Osteoblast (primary cell): ENCODE measurements around the gene BCL2L1. TPM values are rescaled to one million over a fixed set of nuclear protein-coding genes. Genes with fewer than 3 reads are reported as not detected.

Source experiments
- DNase-seq: peaks from one replicate; pipeline ENCODE4 v3.0.0; 2011; ENCODE audit warnings: low spot score, mixed read lengths; ENCODE audit not compliant: insufficient read length; ENCODE audit errors: missing footprints
- H2AFZ ChIP-seq: 2 replicates; pipeline ENCODE4 v1.6.0; 2011; ENCODE audit warnings: mild to moderate bottlenecking, low read length
- H3K27ac ChIP-seq: 2 replicates; pipeline ENCODE4 v1.5.1; 2011; ENCODE audit warnings: mild to moderate bottlenecking, low read depth, low read length, moderate library complexity
- H3K27me3 ChIP-seq: 2 replicates; pipeline ENCODE4 v1.6.0; 2012; ENCODE audit warnings: mild to moderate bottlenecking, control low read depth, inconsistent platforms, low read length, moderate library complexity; ENCODE audit not compliant: insufficient read depth
- H3K36me3 ChIP-seq: 2 replicates; pipeline ENCODE4 v1.5.1; 2011; ENCODE audit warnings: mild to moderate bottlenecking, low read length, control low read depth, moderate library complexity; ENCODE audit not compliant: insufficient read depth
- H3K4me1 ChIP-seq: 2 replicates; pipeline ENCODE4 v1.5.1; 2011; ENCODE audit warnings: mild to moderate bottlenecking, low read length, control low read depth, moderate library complexity; ENCODE audit not compliant: insufficient read depth
- H3K4me2 ChIP-seq: 2 replicates; pipeline ENCODE4 v1.6.0; 2011; ENCODE audit warnings: mild to moderate bottlenecking, low read length; ENCODE audit not compliant: insufficient read depth
- H3K4me3 ChIP-seq: fragments of 200-600 bp; sonication (generic); 3 replicates; pipeline ENCODE4 v1.5.1; 2012; ENCODE audit warnings: mild to moderate bottlenecking, low read length, inconsistent platforms; ENCODE audit not compliant: insufficient read depth
- H3K79me2 ChIP-seq: 2 replicates; pipeline ENCODE4 v1.6.0; 2012; ENCODE audit warnings: mild to moderate bottlenecking, low read length, control low read depth, inconsistent platforms; ENCODE audit not compliant: insufficient read depth
- H3K9me3 ChIP-seq: 2 replicates; pipeline ENCODE4 v1.5.1; 2011; ENCODE audit warnings: low read depth, low read length, control low read depth
- H4K20me1 ChIP-seq: 2 replicates; pipeline ENCODE4 v1.6.0; 2012; ENCODE audit warnings: mild to moderate bottlenecking, low read length, control low read depth; ENCODE audit not compliant: insufficient read depth
- total RNA-seq: library from RNA; depleted of rRNA; stranded (reverse); fragments of >200 nt; gene quantifications from 2 replicates; pipeline ENCODE4 v1.2.3, GENCODE V29; 2012
- TF ChIP-seq, protein P1 (sequence below): IDR thresholded peaks from 2 replicates; pipeline ENCODE4 v1.5.1; 2011; ENCODE audit warnings: mild to moderate bottlenecking, low read depth, low read length, moderate library complexity; ENCODE audit errors: extremely low read depth

Gene BCL2L1
- total RNA-seq, 1 donor = 127 TPM

DNA sequence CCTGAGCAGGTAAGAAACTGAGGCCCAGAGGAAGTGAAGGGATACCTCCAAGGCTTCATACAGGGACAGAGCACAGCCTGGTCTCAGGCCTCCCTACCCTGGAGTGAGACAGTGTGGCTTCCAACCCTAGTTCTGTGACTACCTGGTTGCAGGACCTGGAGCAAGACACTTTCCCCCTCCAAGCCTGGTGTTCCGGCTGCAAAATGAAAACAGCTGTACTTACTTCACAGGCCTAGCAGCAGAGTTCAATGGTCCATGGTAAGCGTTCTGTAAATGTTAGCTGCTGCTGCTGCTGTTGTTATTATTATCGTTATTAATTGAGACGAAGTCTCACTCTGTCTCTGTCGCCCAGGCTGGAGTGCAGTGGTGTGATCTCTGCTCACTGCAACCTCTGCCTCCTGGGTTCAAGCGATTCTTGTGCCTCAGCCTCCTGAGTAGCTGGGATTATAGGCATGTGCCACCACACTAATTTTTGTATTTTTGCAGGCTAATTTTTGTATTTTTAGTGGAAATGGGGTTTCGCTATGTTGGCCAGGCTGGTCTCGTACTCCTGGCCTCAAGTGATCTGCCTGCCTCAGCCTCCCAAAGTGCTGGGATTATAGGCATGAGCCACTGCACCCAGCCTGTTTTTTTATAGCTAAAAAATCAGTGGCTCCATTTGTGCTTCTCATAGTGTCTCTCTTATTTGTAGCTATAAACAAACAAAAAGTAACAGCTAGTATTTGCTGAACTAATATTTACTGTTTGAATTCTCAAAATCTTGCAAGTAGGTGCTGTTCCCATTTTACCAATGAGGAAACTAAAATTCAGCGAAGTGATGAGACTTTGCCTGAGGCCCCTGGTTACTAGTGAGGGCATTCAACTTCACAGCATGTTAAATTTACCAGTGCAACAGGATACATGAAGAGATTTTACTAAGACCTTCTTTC lies 43.0 kb downstream of the BCL2L1 start:
- H4K20me1 ChIP-seq = peaks cover 11% of the 10 kb centered on the region
- peaks cover 90% of the 10 kb centered on the region for H3K79me2 ChIP-seq
- H3K36me3 ChIP-seq = peaks cover 37% of the 10 kb centered on the region
- no peak for DNase-seq
- H3K4me1 ChIP-seq = peaks cover 50% of the 10 kb centered on the region
- no peak overlapping the region for H3K4me3 ChIP-seq
- H3K27me3 ChIP-seq = no peaks in the 10 kb centered on the region
- TF ChIP-seq, protein P1, sequence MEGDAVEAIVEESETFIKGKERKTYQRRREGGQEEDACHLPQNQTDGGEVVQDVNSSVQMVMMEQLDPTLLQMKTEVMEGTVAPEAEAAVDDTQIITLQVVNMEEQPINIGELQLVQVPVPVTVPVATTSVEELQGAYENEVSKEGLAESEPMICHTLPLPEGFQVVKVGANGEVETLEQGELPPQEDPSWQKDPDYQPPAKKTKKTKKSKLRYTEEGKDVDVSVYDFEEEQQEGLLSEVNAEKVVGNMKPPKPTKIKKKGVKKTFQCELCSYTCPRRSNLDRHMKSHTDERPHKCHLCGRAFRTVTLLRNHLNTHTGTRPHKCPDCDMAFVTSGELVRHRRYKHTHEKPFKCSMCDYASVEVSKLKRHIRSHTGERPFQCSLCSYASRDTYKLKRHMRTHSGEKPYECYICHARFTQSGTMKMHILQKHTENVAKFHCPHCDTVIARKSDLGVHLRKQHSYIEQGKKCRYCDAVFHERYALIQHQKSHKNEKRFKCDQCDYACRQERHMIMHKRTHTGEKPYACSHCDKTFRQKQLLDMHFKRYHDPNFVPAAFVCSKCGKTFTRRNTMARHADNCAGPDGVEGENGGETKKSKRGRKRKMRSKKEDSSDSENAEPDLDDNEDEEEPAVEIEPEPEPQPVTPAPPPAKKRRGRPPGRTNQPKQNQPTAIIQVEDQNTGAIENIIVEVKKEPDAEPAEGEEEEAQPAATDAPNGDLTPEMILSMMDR = no peak
- no peaks in the 10 kb centered on the region for H3K9me3 ChIP-seq
- no peak overlapping the region for H2AFZ ChIP-seq
- H3K27ac ChIP-seq = peak overlapping the region; percentile 18
- H3K4me2 ChIP-seq = no peak overlapping the region

DNA sequence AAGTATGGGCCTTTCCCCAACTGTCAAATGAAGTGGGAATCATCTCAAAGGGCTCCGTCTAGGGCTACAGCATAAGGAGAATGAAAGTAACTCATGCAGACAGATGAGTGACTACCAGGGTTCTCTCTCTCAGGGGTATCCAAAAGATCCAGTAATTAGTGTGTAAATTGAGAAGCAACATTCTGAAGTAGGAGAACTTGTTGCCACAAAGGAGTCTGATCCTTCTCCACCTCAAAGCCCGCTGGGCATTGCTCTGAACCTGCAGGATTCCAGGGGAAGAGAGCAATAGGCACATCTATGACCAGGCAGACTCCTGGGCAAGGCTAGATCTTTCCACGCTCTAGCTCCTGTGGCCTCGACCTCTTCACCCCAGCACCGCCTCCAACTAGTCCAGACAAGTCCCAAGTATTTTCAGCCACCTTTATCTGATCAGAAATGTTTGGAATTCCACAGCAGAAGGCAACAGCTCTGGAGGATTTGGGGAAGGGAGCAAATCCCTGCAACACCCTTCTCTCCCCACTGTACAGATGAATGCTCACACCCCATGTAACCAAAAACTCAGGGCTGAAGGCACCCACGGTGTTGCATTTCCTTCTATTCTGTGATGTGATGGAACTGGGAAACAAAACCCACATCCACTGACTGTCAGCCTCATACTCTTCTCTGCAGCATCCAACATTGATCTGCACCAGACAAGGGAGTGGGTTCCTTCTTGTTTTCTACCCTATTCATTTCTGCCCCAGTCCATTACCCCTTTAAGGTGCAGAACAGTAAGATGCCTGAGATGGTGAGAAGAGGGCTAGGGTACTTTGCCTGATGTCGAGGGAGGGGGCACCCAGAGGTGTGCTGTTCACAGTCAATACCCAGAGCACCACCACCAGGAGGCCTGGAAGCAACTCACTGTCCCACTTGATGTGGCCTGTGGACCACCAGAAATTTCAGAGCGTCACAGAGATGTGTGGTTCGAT lies 44.0 kb downstream of the BCL2L1 start:
- DNase-seq = no peak

DNA sequence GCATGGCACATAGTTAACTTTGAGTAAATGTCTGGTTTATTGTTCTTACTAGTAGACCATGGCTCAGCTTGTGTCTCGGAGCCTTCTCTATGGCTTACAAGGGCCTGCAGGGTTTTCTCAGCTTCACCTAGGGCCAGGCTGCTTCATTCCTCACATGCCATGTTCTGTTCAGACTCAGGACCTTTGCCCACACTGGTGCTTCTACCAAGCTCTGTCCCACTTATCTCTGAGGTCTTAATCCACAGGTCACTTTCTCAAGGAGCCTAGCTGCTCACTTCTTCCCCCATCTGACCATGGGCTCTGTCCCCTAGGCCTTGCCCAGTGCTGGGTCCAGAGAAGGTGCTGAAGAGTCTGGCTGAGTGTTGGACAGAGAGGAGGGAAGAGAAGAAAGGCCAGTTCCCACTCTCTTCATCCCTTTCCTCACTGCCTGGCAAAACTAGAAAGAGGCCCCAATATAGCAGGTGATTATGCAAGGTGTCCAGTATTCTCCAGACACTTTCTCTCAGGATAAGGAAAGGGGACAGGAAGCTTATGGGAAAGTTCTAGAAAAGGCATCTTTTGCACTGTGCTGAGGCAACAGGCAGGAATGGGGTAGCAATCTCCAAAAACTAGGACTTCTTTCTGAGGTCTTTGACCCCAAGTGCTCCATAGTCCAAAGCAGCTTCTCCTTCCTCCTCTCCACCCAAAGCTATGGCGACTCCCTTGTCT lies 45.0 kb downstream of the BCL2L1 start:
- Histone ChIP-seq H3K4me1 (peaks cover 52% of the 10 kb centered on the region), H3K9me3 (no peaks in the 10 kb centered on the region), H3K27ac (peak overlapping the region; percentile 34), H2AFZ (no peak overlapping the region), H3K4me3 (no peak overlapping the region), H3K36me3 (peaks cover 28% of the 10 kb centered on the region), H3K79me2 (peaks cover 90% of the 10 kb centered on the region), H4K20me1 (peaks cover 5% of the 10 kb centered on the region), H3K4me2 (no peak overlapping the region), H3K27me3 (no peaks in the 10 kb centered on the region)
- DNase-seq = no peak
- TF ChIP-seq, protein P1 = no peak

More for the DNA sequence above, 44.0 kb downstream of the BCL2L1 start:
- TF ChIP-seq, protein P1 = no peak
- peaks cover 5% of the 10 kb centered on the region for H4K20me1 ChIP-seq
- no peak overlapping the region for H2AFZ ChIP-seq
- H3K27me3 ChIP-seq = no peaks in the 10 kb centered on the region
- no peak overlapping the region for H3K4me3 ChIP-seq
- peak overlapping the region; percentile 1 for H3K4me2 ChIP-seq
- H3K4me1 ChIP-seq = peaks cover 52% of the 10 kb centered on the region
- H3K9me3 ChIP-seq = no peaks in the 10 kb centered on the region
- H3K27ac ChIP-seq = peak overlapping the region; percentile 34
- H3K79me2 ChIP-seq = peaks cover 90% of the 10 kb centered on the region
- peaks cover 28% of the 10 kb centered on the region for H3K36me3 ChIP-seq
